GM21723 (cell line): ENCODE measurements around the gene TGFA.

ENCODE experiments used
- ATAC-seq: cut with Tn5 transposase; IDR thresholded peaks from one replicate; pipeline ENCODE4 v1.9.1; 2021; ENCODE audit warnings: mild to moderate bottlenecking, moderate library complexity; ENCODE audit not compliant: unreplicated experiment

TGFA gene

DNA sequence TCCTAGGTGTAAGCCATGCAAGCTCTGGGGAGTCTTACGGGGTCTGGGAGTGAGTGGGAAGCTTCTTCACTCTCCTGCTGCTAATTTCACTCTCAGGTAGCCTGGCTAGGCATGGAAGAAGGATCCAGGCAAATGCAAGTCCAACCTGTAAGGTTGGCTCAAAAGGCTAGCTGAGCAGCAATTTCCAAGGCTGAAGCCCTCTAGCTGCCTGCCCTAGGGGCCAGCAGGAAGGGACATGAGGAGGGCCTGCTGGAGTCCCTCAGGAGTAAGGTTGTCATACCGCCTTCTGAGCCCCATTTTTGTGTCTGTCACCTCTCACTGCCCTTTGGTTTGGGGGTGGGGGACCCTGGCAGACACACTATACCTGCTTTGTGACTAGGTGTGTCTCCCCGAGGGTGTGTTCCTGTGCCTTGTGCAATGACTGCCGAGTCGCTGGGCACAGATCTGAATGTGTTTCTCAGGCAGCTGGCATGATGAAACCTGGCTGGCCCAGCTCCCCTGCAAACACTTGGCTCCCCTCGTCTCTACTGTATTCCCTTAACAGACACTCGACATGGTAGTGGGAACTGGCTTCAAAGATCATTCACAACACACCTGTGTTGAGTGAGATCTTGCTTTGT lies 127.8 kb downstream of the TGFA start:
- no peak for ATAC-seq

DNA sequence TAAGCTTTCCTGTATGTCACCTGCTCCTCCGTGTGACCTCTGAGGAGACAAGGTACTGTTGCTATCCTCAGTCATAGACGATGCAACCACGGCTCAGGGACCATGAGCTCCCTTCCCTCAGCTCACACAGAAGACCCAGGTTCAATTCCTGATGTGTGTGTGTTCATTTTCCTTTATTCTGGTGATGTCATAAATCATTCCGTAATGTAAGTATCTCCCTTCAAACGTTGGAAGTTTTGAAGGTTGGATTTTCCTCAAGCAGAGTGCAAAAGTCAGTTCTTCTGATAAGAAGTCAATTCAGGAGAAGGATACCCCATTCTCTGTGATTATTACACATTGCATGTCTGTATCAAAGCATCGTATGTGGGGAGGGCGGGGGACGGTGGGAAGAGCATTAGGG lies 132.9 kb downstream of the TGFA start:
- ATAC-seq = no peak

DNA sequence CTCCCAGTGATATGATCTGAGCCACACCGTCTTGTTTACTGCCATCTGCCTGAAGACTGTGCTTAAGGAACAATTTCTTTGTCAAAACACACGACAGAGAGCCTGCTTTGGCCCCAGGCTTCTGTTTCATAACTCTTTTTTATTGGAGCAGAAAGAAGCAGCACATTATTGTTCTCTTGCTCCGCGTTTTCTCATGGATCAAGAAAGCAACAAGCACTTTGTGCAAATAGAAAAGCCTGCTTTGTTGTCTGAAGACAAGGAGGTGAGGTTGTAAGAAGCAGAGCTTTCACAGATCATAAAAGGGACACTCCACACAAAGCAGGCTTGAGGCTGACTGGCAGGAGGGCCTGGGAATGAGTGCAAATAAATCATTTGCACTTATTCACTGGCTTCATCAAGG lies 133.5 kb downstream of the TGFA start:
- no peak for ATAC-seq

DNA sequence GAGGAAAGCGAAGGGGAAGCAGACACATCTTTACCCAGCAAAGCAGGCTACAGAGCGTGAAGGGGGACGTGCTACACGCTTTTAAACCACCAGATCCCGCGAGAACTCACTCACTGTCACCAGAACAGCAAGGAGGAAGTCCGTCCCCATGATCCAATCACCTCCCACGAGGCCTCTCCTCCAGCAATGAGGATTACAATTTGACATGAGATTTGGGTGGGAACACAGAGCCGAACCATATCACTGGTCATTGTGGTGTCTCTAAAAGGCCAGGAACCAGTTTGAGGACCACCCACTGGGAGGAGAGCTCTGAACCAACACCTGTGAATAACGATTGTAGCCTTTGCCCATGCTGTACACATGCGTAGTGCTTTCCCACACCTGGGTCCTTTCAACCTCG lies 135.1 kb downstream of the TGFA start:
- no peak for ATAC-seq

DNA sequence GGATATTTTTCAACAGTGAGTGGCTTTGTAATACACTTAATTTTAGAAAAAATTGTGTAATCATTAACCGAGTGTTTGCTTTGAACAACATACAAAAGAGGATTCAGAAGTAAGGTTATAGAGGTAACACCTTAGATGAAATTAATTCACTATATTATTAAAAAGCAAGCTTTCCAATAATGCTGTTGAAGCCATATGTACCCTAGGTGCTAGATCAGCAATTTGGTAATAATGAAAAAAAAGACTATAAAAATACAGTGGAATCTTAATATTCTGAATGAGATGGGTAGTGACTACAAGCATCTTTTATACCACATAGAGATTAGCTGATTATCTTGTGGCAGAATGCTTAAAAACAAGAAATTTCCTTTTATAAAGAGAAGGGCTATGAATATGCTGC lies 136.6 kb downstream of the TGFA start:
- ATAC-seq = no peak

DNA sequence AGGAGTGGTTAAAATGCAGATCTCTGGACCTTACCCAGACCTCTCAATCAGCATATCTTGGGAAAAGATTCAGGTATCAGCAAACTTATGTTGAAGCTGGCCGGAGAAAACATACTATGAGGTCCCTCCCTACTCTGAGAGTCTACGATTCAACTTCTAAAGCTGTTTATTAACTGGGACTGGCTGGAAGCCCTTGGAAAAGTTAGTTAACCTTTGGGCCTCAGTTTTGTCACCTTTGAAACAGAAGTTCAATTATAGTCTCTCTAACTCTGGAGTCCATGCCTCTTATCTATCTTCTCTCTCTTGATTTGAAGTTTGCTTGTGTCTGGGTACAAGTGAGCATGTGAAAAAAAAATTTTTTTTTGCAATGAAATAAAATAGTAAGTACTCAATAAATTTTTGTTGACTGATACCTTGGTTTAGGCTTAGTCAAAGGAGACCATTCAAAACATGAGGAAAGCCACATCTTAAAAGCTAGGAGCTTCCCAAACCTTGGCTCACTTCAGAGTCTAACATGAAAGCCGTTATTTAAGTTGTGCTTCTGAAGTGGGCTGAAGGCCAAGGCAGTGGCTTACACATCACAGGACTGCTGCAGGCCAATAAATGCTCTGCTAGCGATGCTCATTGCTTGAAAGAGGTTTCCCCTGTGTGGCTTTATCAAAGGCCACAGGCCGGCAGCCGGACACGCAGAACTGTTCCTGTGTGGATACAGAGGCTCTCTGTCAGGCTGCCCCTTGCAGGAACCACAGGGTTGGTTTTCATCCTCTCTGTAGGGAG lies 141.1 kb downstream of the TGFA start:
- ATAC-seq = no peak

DNA sequence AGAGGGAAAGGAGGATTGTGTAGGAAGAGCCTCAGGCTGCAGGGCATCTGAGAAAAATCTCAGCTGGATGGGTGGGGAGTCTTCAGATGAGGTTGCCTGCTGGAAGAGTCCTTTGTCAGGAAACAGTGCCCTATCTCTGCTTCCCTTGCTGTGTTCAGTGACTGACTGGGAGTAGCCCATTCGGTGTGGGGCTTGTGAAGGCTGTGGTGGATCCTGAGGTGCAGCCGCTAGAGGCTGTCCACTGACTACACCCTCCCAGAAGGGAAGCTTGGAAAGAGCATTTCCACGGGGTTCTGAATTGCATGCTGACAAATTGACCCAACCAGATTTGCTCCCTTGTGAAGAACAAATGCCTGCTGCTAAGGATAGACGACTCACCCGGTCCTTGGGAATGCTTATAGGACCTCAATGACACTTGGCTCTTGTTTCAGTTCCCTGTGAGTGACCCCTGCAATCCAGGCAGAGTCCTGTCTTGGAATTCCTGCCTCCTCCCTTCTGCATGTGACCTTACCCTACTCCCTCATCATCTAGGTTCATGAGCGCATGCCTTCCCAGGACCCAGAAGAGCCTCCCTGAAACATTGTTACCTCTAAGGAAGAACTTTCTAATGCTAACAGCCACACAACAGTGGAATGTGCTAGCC lies 142.0 kb downstream of the TGFA start:
- ATAC-seq = no peak

DNA sequence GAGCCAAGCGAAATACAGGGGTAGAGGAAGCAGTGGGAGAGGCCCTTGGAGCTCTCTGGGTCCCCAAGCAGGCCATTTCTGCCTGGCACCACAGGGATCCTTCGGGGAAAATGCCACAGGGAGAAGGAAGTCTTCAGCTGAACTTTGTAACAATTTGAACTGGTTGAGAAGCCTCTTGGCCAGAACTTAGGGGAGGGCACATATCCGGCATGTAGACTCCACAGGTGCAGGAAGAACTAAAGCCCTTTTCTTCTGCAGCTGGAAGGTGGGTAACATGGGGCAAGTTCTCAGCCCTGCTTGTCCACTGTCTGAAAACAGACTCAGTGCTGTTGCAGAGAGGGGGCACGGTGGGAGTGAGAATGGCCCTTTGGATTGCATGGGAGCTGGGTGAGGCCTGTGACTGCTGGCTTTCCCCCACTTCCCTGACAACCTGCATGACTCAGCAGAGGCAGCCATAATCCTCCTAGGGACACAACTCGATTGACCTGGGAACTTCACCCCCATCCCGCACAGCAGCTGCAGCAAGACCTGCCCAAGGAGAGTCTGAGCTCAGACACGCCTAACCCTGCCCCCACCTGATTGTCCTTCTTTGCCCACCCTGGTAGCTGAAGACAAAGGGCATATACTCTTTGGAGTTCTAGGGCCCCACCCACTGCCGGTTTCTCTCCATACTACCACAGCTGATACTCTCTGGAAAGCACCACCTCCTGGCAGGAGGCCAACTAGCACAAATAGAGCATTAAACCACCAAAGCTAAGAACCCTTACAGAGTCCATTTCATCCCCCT lies 150.2 kb downstream of the TGFA start:
- ATAC-seq = no peak

DNA sequence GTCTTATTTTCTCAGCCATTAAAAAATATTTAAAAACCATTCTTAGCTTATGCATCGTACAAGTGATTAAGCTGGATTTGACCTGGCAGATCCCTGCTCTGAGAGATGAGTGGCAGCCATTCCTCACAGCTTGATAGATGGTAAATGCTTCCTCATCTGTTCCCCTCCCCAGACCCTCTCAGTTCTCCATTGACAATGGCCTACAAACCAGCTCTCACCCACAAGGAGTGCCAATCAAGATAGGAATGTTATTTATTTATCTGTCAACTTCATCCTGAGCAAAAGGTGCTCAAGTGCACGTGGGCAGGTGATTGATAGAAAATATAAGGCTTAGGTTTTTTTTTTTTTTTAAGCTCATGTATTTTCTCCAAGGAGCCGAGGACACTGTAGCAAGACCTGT lies 153.1 kb downstream of the TGFA start:
- no peak for ATAC-seq

DNA sequence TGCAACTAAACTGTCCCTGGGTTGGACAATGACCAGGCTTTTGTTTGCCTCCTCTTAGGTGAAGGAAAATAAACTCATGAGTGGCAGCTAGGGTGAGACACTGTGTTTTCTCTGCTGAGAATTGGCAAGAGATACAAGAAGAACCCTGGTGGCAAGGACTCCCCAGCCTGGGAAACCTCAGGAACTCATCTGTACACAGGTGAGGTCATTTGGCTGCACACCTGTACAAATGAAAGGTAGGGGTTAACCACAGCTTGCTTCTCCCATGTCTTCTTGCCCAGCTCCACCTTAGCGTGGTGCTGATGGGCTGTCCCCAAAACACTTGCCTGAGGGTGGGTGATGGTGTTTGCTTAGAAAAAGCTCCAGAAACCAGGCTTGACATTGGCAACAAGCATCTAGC lies 154.6 kb downstream of the TGFA start:
- ATAC-seq = no peak
